ENCODE results near the gene FIGNL1. TPM values are rescaled to one million over a fixed set of nuclear protein-coding genes. Genes with fewer than 3 reads are reported as not detected.
A peak's percentile ranks its signal among the peaks of the same experiment; 100 is the strongest.

The FIGNL1 gene
- polyA plus RNA-seq, 4 donors = 1.9 to 20.2 (median 4.4) TPM

- FAIRE-seq (no peak), DNase-seq (peak in 1 of 2 donors; percentile 48)
- Histone ChIP-seq H3K36me3 (ENCODE audit: control insufficient read depth in 3 of 3, insufficient read depth in 2 of 3, low read depth in 1 of 3, low read length in 3 of 3) (peaks cover 0 to 7% (median 0%) of the 10 kb centered on the region in 3 donors), H3K9me3 (ENCODE audit: control insufficient read depth in 2 of 2, insufficient read depth in 1 of 2, low read depth in 1 of 2, low read length in 1 of 2) (peaks cover 0 to 2% of the 10 kb centered on the region in 2 donors), H3K4me3 (ENCODE audit: low read depth in 1 of 3, low read length in 3 of 3) (no peak overlapping the region), H3K27ac (ENCODE audit: low read depth in 1 of 3, low read length in 2 of 3) (no peak overlapping the region), H3K4me1 (ENCODE audit: control insufficient read depth in 3 of 3, insufficient read depth in 2 of 3, low read depth in 1 of 3, low read length in 2 of 3) (peaks cover 0 to 8% (median 2%) of the 10 kb centered on the region in 3 donors), H3K27me3 (ENCODE audit: control insufficient read depth in 3 of 3, insufficient read depth in 3 of 3, low read length in 3 of 3) (no peaks in the 10 kb centered on the region)
- 66 to 71% (median 67%) methylated on average over 3 of the region's 3 CpGs for WGBS, 3 donors
These were observed 6.4 kb upstream of the FIGNL1 start for GRCh38 chr7:50456371-50457123.

GRCh38 chr7:50455658-50456057 lies 5.5 kb upstream of the FIGNL1 start:
- Histone ChIP-seq H3K9me3 (ENCODE audit: control insufficient read depth in 2 of 2, insufficient read depth in 1 of 2, low read depth in 1 of 2, low read length in 1 of 2) (no peaks in the 10 kb centered on the region), H3K36me3 (ENCODE audit: control insufficient read depth in 3 of 3, insufficient read depth in 2 of 3, low read depth in 1 of 3, low read length in 3 of 3) (peaks cover 0 to 5% (median 0%) of the 10 kb centered on the region in 3 donors), H3K27ac (ENCODE audit: low read depth in 1 of 3, low read length in 2 of 3) (no peak overlapping the region), H3K4me3 (ENCODE audit: low read depth in 1 of 3, low read length in 3 of 3) (no peak overlapping the region), H3K27me3 (ENCODE audit: control insufficient read depth in 3 of 3, insufficient read depth in 3 of 3, low read length in 3 of 3) (no peaks in the 10 kb centered on the region), H3K4me1 (ENCODE audit: control insufficient read depth in 3 of 3, insufficient read depth in 2 of 3, low read depth in 1 of 3, low read length in 2 of 3) (peaks cover 2 to 10% (median 2%) of the 10 kb centered on the region in 3 donors)
- DNase-seq (no peak), FAIRE-seq (no peak)

GRCh38 chr7:50454968-50455367 lies 4.8 kb upstream of the FIGNL1 start:
- H3K36me3 ChIP-seq (ENCODE audit: control insufficient read depth in 3 of 3, insufficient read depth in 2 of 3, low read depth in 1 of 3, low read length in 3 of 3) = peaks cover 0 to 5% (median 0%) of the 10 kb centered on the region in 3 donors
- 56 to 71% (median 68%) methylated on average over 5 of the region's 5 CpGs for WGBS, 3 donors
- peaks cover 2 to 11% (median 2%) of the 10 kb centered on the region in 3 donors for H3K4me1 ChIP-seq (ENCODE audit: control insufficient read depth in 3 of 3, insufficient read depth in 2 of 3, low read depth in 1 of 3, low read length in 2 of 3)
- DNase-seq (no peak), FAIRE-seq (no peak)
- H3K27ac ChIP-seq (ENCODE audit: low read depth in 1 of 3, low read length in 2 of 3) = no peak overlapping the region
- no peaks in the 10 kb centered on the region for H3K27me3 ChIP-seq (ENCODE audit: control insufficient read depth in 3 of 3, insufficient read depth in 3 of 3, low read length in 3 of 3)
- H3K9me3 ChIP-seq (ENCODE audit: control insufficient read depth in 2 of 2, insufficient read depth in 1 of 2, low read depth in 1 of 2, low read length in 1 of 2) = no peaks in the 10 kb centered on the region
- no peak overlapping the region for H3K4me3 ChIP-seq (ENCODE audit: low read depth in 1 of 3, low read length in 3 of 3)

- WGBS, 3 donors = 16 to 22% (median 16%) methylated on average over 32 of the region's 32 CpGs
These were observed 461 bp upstream of the FIGNL1 start for GRCh38 chr7:50450590-50451032.

GRCh38 chr7:50449501-50449880 lies 659 bp downstream of the FIGNL1 start:
- no peaks in the 10 kb centered on the region for H3K27me3 ChIP-seq (ENCODE audit: control insufficient read depth in 3 of 3, insufficient read depth in 3 of 3, low read length in 3 of 3)
- no peaks in the 10 kb centered on the region for H3K9me3 ChIP-seq (ENCODE audit: control insufficient read depth in 2 of 2, insufficient read depth in 1 of 2, low read depth in 1 of 2, low read length in 1 of 2)
- peaks cover 0 to 5% (median 3%) of the 10 kb centered on the region in 3 donors for H3K4me1 ChIP-seq (ENCODE audit: control insufficient read depth in 3 of 3, insufficient read depth in 2 of 3, low read depth in 1 of 3, low read length in 2 of 3)
- H3K36me3 ChIP-seq (ENCODE audit: control insufficient read depth in 3 of 3, insufficient read depth in 2 of 3, low read depth in 1 of 3, low read length in 3 of 3) = peaks cover 0 to 3% (median 0%) of the 10 kb centered on the region in 3 donors
- peak overlapping the region; percentile 42 to 78 (median 62) for H3K27ac ChIP-seq (ENCODE audit: low read depth in 1 of 3, low read length in 2 of 3)
- FAIRE-seq (no peak), DNase-seq (no peak)
- peak overlapping the region; percentile 59 to 86 (median 68) for H3K4me3 ChIP-seq (ENCODE audit: low read depth in 1 of 3, low read length in 3 of 3)
- WGBS, 3 donors = 4 to 11% (median 5%) methylated on average over 5 of the region's 5 CpGs

More at GRCh38 chr7:50450590-50451032, 461 bp upstream of the FIGNL1 start:
- no peaks in the 10 kb centered on the region for H3K9me3 ChIP-seq (ENCODE audit: control insufficient read depth in 2 of 2, insufficient read depth in 1 of 2, low read depth in 1 of 2, low read length in 1 of 2)
- H3K4me3 ChIP-seq (ENCODE audit: low read depth in 1 of 3, low read length in 3 of 3) = peak overlapping the region; percentile 41 to 86 (median 68)
- H3K36me3 ChIP-seq (ENCODE audit: control insufficient read depth in 3 of 3, insufficient read depth in 2 of 3, low read depth in 1 of 3, low read length in 3 of 3) = peaks cover 0 to 3% (median 0%) of the 10 kb centered on the region in 3 donors
- H3K27me3 ChIP-seq (ENCODE audit: control insufficient read depth in 3 of 3, insufficient read depth in 3 of 3, low read length in 3 of 3) = no peaks in the 10 kb centered on the region
- peaks cover 0 to 5% (median 3%) of the 10 kb centered on the region in 3 donors for H3K4me1 ChIP-seq (ENCODE audit: control insufficient read depth in 3 of 3, insufficient read depth in 2 of 3, low read depth in 1 of 3, low read length in 2 of 3)
- peak overlapping the region; percentile 57 to 82 (median 60) for H3K27ac ChIP-seq (ENCODE audit: low read depth in 1 of 3, low read length in 2 of 3)
- DNase-seq (peak in 1 of 2 donors; percentile 9), FAIRE-seq (no peak)

- Histone ChIP-seq H3K4me3 (ENCODE audit: low read depth in 1 of 3, low read length in 3 of 3) (no peak overlapping the region), H3K27ac (ENCODE audit: low read depth in 1 of 3, low read length in 2 of 3) (no peak overlapping the region), H3K9me3 (ENCODE audit: control insufficient read depth in 2 of 2, insufficient read depth in 1 of 2, low read depth in 1 of 2, low read length in 1 of 2) (no peaks in the 10 kb centered on the region), H3K27me3 (ENCODE audit: control insufficient read depth in 3 of 3, insufficient read depth in 3 of 3, low read length in 3 of 3) (no peaks in the 10 kb centered on the region), H3K36me3 (ENCODE audit: control insufficient read depth in 3 of 3, insufficient read depth in 2 of 3, low read depth in 1 of 3, low read length in 3 of 3) (peaks cover 0 to 3% (median 0%) of the 10 kb centered on the region in 3 donors), H3K4me1 (ENCODE audit: control insufficient read depth in 3 of 3, insufficient read depth in 2 of 3, low read depth in 1 of 3, low read length in 2 of 3) (peaks cover 0 to 5% (median 3%) of the 10 kb centered on the region in 3 donors)
- no peak for DNase-seq
- FAIRE-seq = no peak
These were observed 1.3 kb downstream of the FIGNL1 start for GRCh38 chr7:50448823-50449222.

- peaks cover 0 to 5% (median 3%) of the 10 kb centered on the region in 3 donors for H3K4me1 ChIP-seq (ENCODE audit: control insufficient read depth in 3 of 3, insufficient read depth in 2 of 3, low read depth in 1 of 3, low read length in 2 of 3)
- H3K9me3 ChIP-seq (ENCODE audit: control insufficient read depth in 2 of 2, insufficient read depth in 1 of 2, low read depth in 1 of 2, low read length in 1 of 2) = no peaks in the 10 kb centered on the region
- WGBS, 3 donors = 50 to 74% (median 72%) methylated on average over 4 of the region's 4 CpGs
- H3K4me3 ChIP-seq (ENCODE audit: low read depth in 1 of 3, low read length in 3 of 3) = no peak overlapping the region
- H3K27me3 ChIP-seq (ENCODE audit: control insufficient read depth in 3 of 3, insufficient read depth in 3 of 3, low read length in 3 of 3) = no peaks in the 10 kb centered on the region
- DNase-seq (no peak), FAIRE-seq (no peak)
- H3K36me3 ChIP-seq (ENCODE audit: control insufficient read depth in 3 of 3, insufficient read depth in 2 of 3, low read depth in 1 of 3, low read length in 3 of 3) = peaks cover 0 to 3% (median 2%) of the 10 kb centered on the region in 3 donors
- H3K27ac ChIP-seq (ENCODE audit: low read depth in 1 of 3, low read length in 2 of 3) = no peak overlapping the region
These were observed 3.6 kb downstream of the FIGNL1 start for GRCh38 chr7:50446542-50446960.

- Histone ChIP-seq H3K4me3 (ENCODE audit: low read depth in 1 of 3, low read length in 3 of 3) (no peak overlapping the region), H3K27ac (ENCODE audit: low read depth in 1 of 3, low read length in 2 of 3) (no peak overlapping the region), H3K27me3 (ENCODE audit: control insufficient read depth in 3 of 3, insufficient read depth in 3 of 3, low read length in 3 of 3) (no peaks in the 10 kb centered on the region), H3K36me3 (ENCODE audit: control insufficient read depth in 3 of 3, insufficient read depth in 2 of 3, low read depth in 1 of 3, low read length in 3 of 3) (peaks cover 0 to 12% (median 0%) of the 10 kb centered on the region in 3 donors), H3K9me3 (ENCODE audit: control insufficient read depth in 2 of 2, insufficient read depth in 1 of 2, low read depth in 1 of 2, low read length in 1 of 2) (no peaks in the 10 kb centered on the region), H3K4me1 (ENCODE audit: control insufficient read depth in 3 of 3, insufficient read depth in 2 of 3, low read depth in 1 of 3, low read length in 2 of 3) (no peaks in the 10 kb centered on the region)
- DNase-seq (no peak), FAIRE-seq (no peak)
- WGBS, 3 donors = 89 to 96% (median 93%) methylated on average over 3 of the region's 3 CpGs
These were observed 13.9 kb downstream of the FIGNL1 start for GRCh38 chr7:50436133-50436806.
